Activated naive CD4-positive, alpha-beta T cell treated with anti-CD3 and anti-CD28 coated beads for 36 hours (primary cell): ENCODE data around the gene ERICH6. TPM values are rescaled to one million over a fixed set of nuclear protein-coding genes. Genes with fewer than 3 reads are reported as not detected.

Source experiments
- CTCF ChIA-PET: fragments of 350-600 bp; sonication (Branson Sonifier 250); formaldehyde crosslinking; loops from one replicate; lab custom pipeline; 2021; ENCODE audit warnings: antibody characterized with exemption; lab: Charles Lee
- DNase-seq: peaks from one replicate; pipeline ENCODE4 v3.0.0-alpha.2; 2020
- H3K27ac Mint-ChIP-seq: one replicate; pipeline ENCODE4 v1.8.0; 2021; ENCODE audit warnings: mild to moderate bottlenecking, mixed read lengths
- H3K27me3 Mint-ChIP-seq: one replicate; pipeline ENCODE4 v1.8.0; 2021; ENCODE audit warnings: low read depth, mixed read lengths
- H3K36me3 Mint-ChIP-seq: one replicate; pipeline ENCODE4 v1.8.0; 2021; ENCODE audit warnings: low read depth, mixed read lengths
- H3K4me1 Mint-ChIP-seq: one replicate; pipeline ENCODE4 v1.8.0; 2021; ENCODE audit warnings: low read depth, mixed read lengths
- H3K4me3 Mint-ChIP-seq: one replicate; pipeline ENCODE4 v1.8.0; 2021; ENCODE audit warnings: mild to moderate bottlenecking, moderate library complexity, mixed read lengths
- H3K9me3 Mint-ChIP-seq: one replicate; pipeline ENCODE4 v1.8.0; 2021; ENCODE audit warnings: mixed read lengths
- intact Hi-C: fragments of 100-400 bp; cut with micrococcal nuclease; formaldehyde crosslinking; loops from one replicate; pipeline ENCODE4 v1.15.1; 2023
- total RNA-seq, 2 experiments: library from RNA; stranded (reverse); gene quantifications; one replicate each; pipeline ENCODE4 v1.2.3, GENCODE V29; 2021

The ERICH6 gene
- total RNA-seq, 2 experiments from 2014 or later: not detected

DNA sequence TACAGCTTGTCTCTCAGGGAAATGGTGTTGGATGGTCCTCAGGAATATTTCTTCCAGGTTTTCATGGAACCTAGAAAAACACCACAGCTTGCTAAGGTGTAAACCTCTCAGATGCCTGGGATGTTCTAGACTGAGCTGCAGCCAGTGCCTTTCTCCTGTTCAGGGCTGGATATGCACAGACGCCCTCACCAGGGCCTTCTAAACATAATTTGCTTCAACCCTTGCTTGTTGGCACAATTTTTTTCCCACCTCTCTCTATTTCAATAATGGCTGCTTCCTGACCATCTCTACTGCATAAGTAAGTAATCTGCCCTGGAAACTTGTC, 31.0 kb upstream of the ERICH6 start:
- Mint-ChIP-seq H3K9me3 (no peaks in the 10 kb centered on the region), H3K4me3 (no peak overlapping the region), H3K4me1 (peaks cover 45% of the 10 kb centered on the region), H3K36me3 (peaks cover 2% of the 10 kb centered on the region), H3K27me3 (no peaks in the 10 kb centered on the region), H3K27ac (no peak overlapping the region)
- CTCF ChIA-PET: interaction anchor here (0.5 to 1.2 kb wide), 2 partner anchors 13 to 24 kb away, joined by 4 read pairs; no protein-coding TSS in a partner anchor
- intact Hi-C loops: loop anchor here (5.0 kb wide), 2 partner anchors 353 to 1463 kb away; partner anchors contain the start of gene MED12L
- no peak for DNase-seq

DNA sequence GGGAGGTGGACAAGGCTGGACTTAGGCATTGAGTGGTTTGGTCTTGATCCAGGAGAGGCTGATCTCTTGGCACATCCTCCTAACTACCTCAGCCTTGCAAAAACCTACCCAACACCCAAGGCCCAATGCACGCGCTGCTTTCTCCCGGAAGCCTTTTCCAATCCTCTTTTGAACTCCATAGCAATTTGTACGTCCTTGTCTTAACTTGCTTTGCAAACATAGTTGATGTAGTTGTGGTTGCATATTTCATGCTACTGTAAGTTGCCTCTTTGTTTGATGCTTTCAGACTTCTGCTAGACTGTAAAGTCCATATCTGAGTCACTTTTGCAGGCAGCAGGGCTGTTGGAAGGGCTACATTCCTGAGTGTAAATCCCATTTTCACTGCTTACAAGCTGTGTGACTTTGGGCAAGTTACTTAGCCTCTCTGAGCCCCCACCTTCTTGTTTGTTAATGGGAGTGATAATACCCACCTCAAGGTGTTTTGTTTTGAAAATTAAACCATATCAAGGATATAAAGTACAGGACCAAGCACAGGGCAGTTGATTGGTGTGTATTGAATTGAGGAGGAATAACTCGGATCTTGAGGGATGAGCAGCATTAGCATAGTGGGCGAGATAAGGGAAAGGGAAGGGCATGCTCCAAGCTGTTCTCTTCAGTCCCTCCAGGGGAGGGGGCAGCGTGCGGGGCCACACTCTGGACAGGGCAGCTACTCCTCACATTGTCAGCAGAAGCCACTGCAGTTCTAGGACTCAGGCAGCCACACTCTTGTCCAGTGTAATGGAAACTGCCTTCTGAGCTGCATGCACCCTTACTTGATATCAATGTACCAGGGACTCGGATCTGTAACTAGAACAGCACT, 30.4 kb upstream of the ERICH6 start:
- no peak for DNase-seq
- Mint-ChIP-seq H3K4me1 (peaks cover 40% of the 10 kb centered on the region), H3K36me3 (peaks cover 2% of the 10 kb centered on the region), H3K27me3 (no peaks in the 10 kb centered on the region), H3K9me3 (no peaks in the 10 kb centered on the region), H3K4me3 (no peak overlapping the region), H3K27ac (no peak overlapping the region)
- intact Hi-C loops: no loop called here
- CTCF ChIA-PET: interaction anchor here (0.5 to 1.2 kb wide), 2 partner anchors 13 to 24 kb away, joined by 4 read pairs; no protein-coding TSS in a partner anchor

DNA sequence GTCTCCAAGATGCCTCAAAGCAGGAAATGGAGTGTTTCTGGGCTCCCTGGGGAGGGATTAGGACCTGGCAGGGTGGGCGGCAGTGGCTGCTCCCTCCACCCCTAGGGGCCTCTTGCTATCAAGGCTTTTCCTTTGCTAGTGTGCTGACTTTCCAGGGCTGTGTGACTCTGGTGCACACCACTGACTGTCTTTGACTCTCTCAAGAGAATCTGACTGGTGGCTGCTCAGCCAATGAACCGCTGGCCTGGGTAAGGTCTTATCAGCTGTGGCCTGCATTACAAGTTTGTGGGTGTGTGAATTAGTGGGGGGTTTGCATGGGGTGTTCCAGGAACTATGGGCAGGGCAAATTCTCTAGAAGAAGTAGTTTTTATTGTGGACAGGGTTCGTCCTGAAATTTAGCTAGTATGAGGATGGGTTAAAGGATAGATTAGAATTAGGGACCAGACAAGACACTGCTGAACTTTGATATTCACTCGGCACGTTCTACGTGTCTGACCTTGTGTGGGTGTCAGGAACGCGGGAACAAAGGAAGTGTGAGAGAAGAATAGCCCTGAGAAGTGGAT, 29.7 kb upstream of the ERICH6 start:
- peaks cover 2% of the 10 kb centered on the region for H3K36me3 Mint-ChIP-seq
- intact Hi-C loops: no loop called here
- peaks cover 33% of the 10 kb centered on the region for H3K4me1 Mint-ChIP-seq
- H3K9me3 Mint-ChIP-seq: no peaks in the 10 kb centered on the region
- no peak for DNase-seq
- no peak overlapping the region for H3K27ac Mint-ChIP-seq
- no peaks in the 10 kb centered on the region for H3K27me3 Mint-ChIP-seq
- CTCF ChIA-PET: interaction anchor here (1.2 to 1.5 kb wide), 2 partner anchors 12 to 26 kb away, joined by 4 read pairs; no protein-coding TSS in a partner anchor
- no peak overlapping the region for H3K4me3 Mint-ChIP-seq

- H3K4me3 Mint-ChIP-seq: no peak overlapping the region
- peaks cover 4% of the 10 kb centered on the region for H3K4me1 Mint-ChIP-seq
- no peaks in the 10 kb centered on the region for H3K27me3 Mint-ChIP-seq
- no peak for DNase-seq
- intact Hi-C loops: no loop called here
- no peaks in the 10 kb centered on the region for H3K9me3 Mint-ChIP-seq
- no peaks in the 10 kb centered on the region for H3K36me3 Mint-ChIP-seq
- no peak overlapping the region for H3K27ac Mint-ChIP-seq
- CTCF ChIA-PET: interaction anchor here (0.6 to 2.0 kb wide), 5 partner anchors 9 to 70 kb away, joined by 3 to 7 read pairs (median 3); no protein-coding TSS in a partner anchor
Measured at GRCh38 chr3:150729682-150730360, 26.1 kb upstream of the ERICH6 start.

DNA sequence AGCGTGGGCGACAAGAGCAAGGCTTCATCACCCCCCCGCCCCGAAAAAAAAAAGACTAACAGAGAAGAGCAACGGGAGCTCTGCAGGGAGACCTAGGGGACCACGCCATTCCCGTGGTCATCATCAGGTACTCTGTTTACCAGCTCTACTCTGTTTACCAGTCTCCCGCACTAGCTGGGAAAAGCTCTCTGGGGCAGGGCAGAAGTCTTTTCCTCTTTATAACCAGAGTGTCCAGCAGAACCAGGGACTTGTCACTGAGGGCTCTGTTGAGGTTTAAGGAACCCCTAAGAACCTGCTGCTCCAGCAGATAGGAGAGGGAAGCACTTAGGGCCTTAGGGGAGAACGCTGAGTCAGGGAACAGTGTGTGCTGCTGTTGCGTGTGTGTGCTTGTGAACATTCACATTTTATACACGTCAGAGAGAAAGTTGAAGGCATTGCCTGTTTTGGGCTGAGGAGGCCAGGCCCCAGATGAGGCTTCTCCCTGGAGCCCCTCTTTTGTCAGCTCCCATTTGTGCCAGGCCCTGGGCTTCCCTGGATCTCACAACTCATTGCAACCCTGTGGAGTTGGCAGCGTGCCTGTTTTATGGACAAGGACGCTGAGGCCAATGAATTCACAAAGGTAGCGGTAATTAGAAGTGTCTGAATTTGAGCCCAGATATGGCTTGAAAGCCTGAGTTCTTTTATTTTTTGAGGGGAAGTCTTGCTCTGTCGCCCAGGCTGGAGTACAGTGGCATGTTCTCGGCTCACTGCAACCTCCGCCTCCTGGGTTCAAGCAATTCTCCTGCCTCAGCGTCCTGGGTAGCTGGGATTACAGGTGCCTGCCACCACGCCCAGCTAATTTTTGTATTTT, 24.2 kb upstream of the ERICH6 start:
- Mint-ChIP-seq H3K36me3 (no peaks in the 10 kb centered on the region), H3K27me3 (no peaks in the 10 kb centered on the region), H3K4me3 (no peak overlapping the region), H3K4me1 (peaks cover 14% of the 10 kb centered on the region), H3K9me3 (no peaks in the 10 kb centered on the region), H3K27ac (no peak overlapping the region)
- intact Hi-C loops: no loop called here
- CTCF ChIA-PET: interaction anchor here (0.7 to 1.6 kb wide), 3 partner anchors 36 to 137 kb away, joined by 3 to 4 read pairs (median 3); no protein-coding TSS in a partner anchor
- no peak for DNase-seq

GRCh38 chr3:150725548-150725947, 21.8 kb upstream of the ERICH6 start:
- H3K27me3 Mint-ChIP-seq: no peaks in the 10 kb centered on the region
- peaks cover 28% of the 10 kb centered on the region for H3K4me1 Mint-ChIP-seq
- DNase-seq: no peak
- intact Hi-C loops: no loop called here
- no peaks in the 10 kb centered on the region for H3K36me3 Mint-ChIP-seq
- no peak overlapping the region for H3K4me3 Mint-ChIP-seq
- CTCF ChIA-PET: interaction anchor here (0.9 kb wide), 1 partner anchor 139 kb away, joined by 3 read pairs; no protein-coding TSS in a partner anchor
- no peaks in the 10 kb centered on the region for H3K9me3 Mint-ChIP-seq
- no peak overlapping the region for H3K27ac Mint-ChIP-seq

GRCh38 chr3:150723946-150724345, 20.2 kb upstream of the ERICH6 start:
- no peak overlapping the region for H3K4me3 Mint-ChIP-seq
- no peak overlapping the region for H3K27ac Mint-ChIP-seq
- H3K4me1 Mint-ChIP-seq: peaks cover 28% of the 10 kb centered on the region
- intact Hi-C loops: no loop called here
- H3K27me3 Mint-ChIP-seq: no peaks in the 10 kb centered on the region
- H3K36me3 Mint-ChIP-seq: no peaks in the 10 kb centered on the region
- DNase-seq: no peak
- H3K9me3 Mint-ChIP-seq: no peaks in the 10 kb centered on the region
- CTCF ChIA-PET: interaction anchor here (0.7 to 1.7 kb wide), 7 partner anchors 14 to 141 kb away, joined by 3 to 8 read pairs (median 4); no protein-coding TSS in a partner anchor

GRCh38 chr3:150722267-150722666, 18.5 kb upstream of the ERICH6 start:
- H3K27ac Mint-ChIP-seq: no peak overlapping the region
- H3K27me3 Mint-ChIP-seq: no peaks in the 10 kb centered on the region
- DNase-seq: no peak
- H3K4me1 Mint-ChIP-seq: peaks cover 28% of the 10 kb centered on the region
- no peaks in the 10 kb centered on the region for H3K36me3 Mint-ChIP-seq
- H3K9me3 Mint-ChIP-seq: no peaks in the 10 kb centered on the region
- intact Hi-C loops: no loop called here
- CTCF ChIA-PET: interaction anchor here (0.6 to 3.1 kb wide), 30 partner anchors 11 to 424 kb away, joined by 3 to 38 read pairs (median 6); partner anchors contain the start of gene SIAH2
- no peak overlapping the region for H3K4me3 Mint-ChIP-seq

GRCh38 chr3:150721285-150722130, 17.8 kb upstream of the ERICH6 start:
- no peak for DNase-seq
- Mint-ChIP-seq H3K27ac (no peak overlapping the region), H3K27me3 (no peaks in the 10 kb centered on the region), H3K4me3 (no peak overlapping the region), H3K9me3 (peaks cover 2% of the 10 kb centered on the region), H3K36me3 (no peaks in the 10 kb centered on the region), H3K4me1 (peaks cover 28% of the 10 kb centered on the region)
- intact Hi-C loops: loop anchor here (1.0 kb wide), 10 partner anchors 17 to 425 kb away; partner anchors contain the start of genes EIF2A, ERICH6, SERP1 and SIAH2
- CTCF ChIA-PET: interaction anchor here (0.6 to 3.1 kb wide), 38 partner anchors 8 to 425 kb away, joined by 3 to 38 read pairs (median 4); partner anchors contain the start of gene SIAH2

DNA sequence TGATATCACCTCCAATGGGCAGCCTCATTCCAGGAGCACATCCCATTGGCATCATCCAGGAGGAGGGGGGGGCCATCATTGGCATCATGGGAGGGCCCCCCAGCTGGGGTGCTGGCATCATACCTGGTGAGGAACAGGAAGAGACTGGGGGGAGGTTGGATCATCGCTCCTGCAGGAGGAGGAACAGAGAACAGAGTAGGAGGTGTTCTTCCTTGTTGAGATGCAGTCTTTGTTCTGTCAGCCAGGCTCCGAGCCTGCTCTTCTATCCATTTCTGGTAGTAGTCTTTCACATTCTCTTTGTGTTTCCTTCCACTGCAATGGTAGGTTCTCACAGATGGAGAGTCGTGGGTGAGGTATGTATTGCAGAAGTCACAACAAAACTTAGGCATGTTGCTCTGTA, 16.7 kb upstream of the ERICH6 start:
- Mint-ChIP-seq H3K4me3 (no peak overlapping the region), H3K9me3 (peaks cover 2% of the 10 kb centered on the region), H3K36me3 (no peaks in the 10 kb centered on the region), H3K27ac (no peak overlapping the region), H3K4me1 (peaks cover 28% of the 10 kb centered on the region), H3K27me3 (no peaks in the 10 kb centered on the region)
- DNase-seq: no peak
- intact Hi-C loops: no loop called here
- CTCF ChIA-PET: interaction anchor here (0.6 to 3.1 kb wide), 17 partner anchors 9 to 153 kb away, joined by 3 to 38 read pairs (median 7); partner anchors contain the start of gene SIAH2
